Right lobe of liver (tissue), 6 donors: ENCODE data around the gene SNX14. TPM values are rescaled to one million over a fixed set of nuclear protein-coding genes. Genes with fewer than 3 reads are reported as not detected.

ENCODE experiments used
- ATAC-seq, 4 donors: fragments of 200-7000 bp; cut with Tn5 transposase; one replicate each; pipeline ENCODE4 v1.9.1; 2020; ENCODE audit warnings: mild to moderate bottlenecking in 4 of 4, moderate library complexity in 4 of 4
- DNase-seq, 3 donors: peaks; one replicate each; pipeline ENCODE4 v3.0.0-alpha.2; 2020
- H3K27ac ChIP-seq, 3 donors: fragments of 200-600 bp; one replicate each; pipeline ENCODE4 v1.8.0; 2022
- H3K27me3 ChIP-seq, 2 donors: fragments of 200-600 bp; one replicate each; pipeline ENCODE4 v1.8.0; 2022
- H3K36me3 ChIP-seq, 4 donors: fragments of 200-600 bp; sonication (generic) in 1 of 4; one replicate each; pipeline versions ENCODE4 v1.5.1 to v1.8.0; 2017 to 2022; ENCODE audit warnings: control low read depth in 1 of 4
- H3K4me1 ChIP-seq, 4 donors: fragments of 200-600 bp; sonication (generic) in 1 of 4; one replicate each; pipeline versions ENCODE4 v1.5.1 to v1.8.0; 2017 to 2022; ENCODE audit warnings: control low read depth in 1 of 4
- H3K4me3 ChIP-seq, 3 donors: fragments of 200-600 bp; one replicate each; pipeline ENCODE4 v1.8.0; 2022
- H3K9me3 ChIP-seq, 4 donors: fragments of 200-600 bp; sonication (generic) in 1 of 4; one replicate each; pipeline versions ENCODE4 v1.5.1 to v1.8.0; 2017 to 2022; ENCODE audit warnings: control low read depth in 1 of 4
- CTCF ChIP-seq, 4 donors: fragments of 200-600 bp in 3 of 4; fragments of 450-650 bp in 1 of 4; IDR thresholded peaks; one replicate each; pipeline versions ENCODE4 v1.5.1 to v1.8.0; 2016 to 2022; ENCODE audit warnings: antibody characterized with exemption in 4 of 4, mild to moderate bottlenecking in 2 of 4
- POLR2A ChIP-seq: fragments of 450-650 bp; IDR thresholded peaks from one replicate; pipeline ENCODE4 v1.6.1; 2017; ENCODE audit warnings: antibody characterized with exemption, mild to moderate bottlenecking
- WGBS: methylation state at CpG from one replicate; pipeline ENCODE4 v1.1.6; 2018; ENCODE audit warnings: low coverage, low lambda C conversion rate; ENCODE audit not compliant: insufficient coverage; ENCODE audit errors: missing lambda C conversion rate; 5-methylcytosine and 5-hydroxymethylcytosine counted together
- intact Hi-C, 2 donors: fragments of 100-400 bp; cut with DNase I; formaldehyde crosslinking; loops; one replicate each; pipeline versions ENCODE4 v1.11.2 to v1.14.1; 2022
- total RNA-seq, 6 experiments: library from RNA; depleted of rRNA in 2 of 6; stranded (reverse); fragments of >200 nt in 2 of 6; fragmentation: NEBNext Ultra II Directional in 3 of 6; extraction: Animal tissue kit (Norgen Biotek cat#: 25700) in 3 of 6; gene quantifications; one replicate each; pipeline versions ENCODE4 v1.1.0 to v1.2.4, GENCODE V29; 2016 to 2023
- donor health status: DM: no; HTN: yes; CAD: no.
- donor health status: DM: no; HTN: no; CAD: no.
- donor health status: DM: no; HTN: no; CAD: no.
- donor health status: DM: no; HTN: yes; CAD: no.
- donor health status: DM: no; HTN: yes; CAD: no.

SNX14 gene
- total RNA-seq, 6 experiments from 2014 or later: 35.0 to 72.5 (median 51.9) TPM

GRCh38 chr6:85580118-85580877 is 13.4 kb downstream of the SNX14 start:
- Histone ChIP-seq H3K4me3 (no peak overlapping the region), H3K9me3 (no peaks in the 10 kb centered on the region), H3K27me3 (no peaks in the 10 kb centered on the region), H3K27ac (peak overlapping the region; percentile 54 to 61 (median 57)), H3K4me1 (peaks cover 0 to 59% (median 6%) of the 10 kb centered on the region in 4 donors), H3K36me3 (no peaks in the 10 kb centered on the region)
- TF ChIP-seq CTCF (IDR thresholded peaks at IDR 0.05): no peak
- no peak for TF ChIP-seq POLR2A
- intact Hi-C loops: no loop called here
- DNase-seq (peak; percentile 53 to 68 (median 63)), ATAC-seq (peak; percentile 78 to 93 (median 87))
- 37% methylated on average over 2 of the region's 5 CpGs for WGBS

GRCh38 chr6:85579581-85579980 is 14.1 kb downstream of the SNX14 start:
- 54% methylated on average over 2 of the region's 4 CpGs for WGBS
- peak; percentile 33 to 82 (median 69) for DNase-seq
- intact Hi-C loops: no loop called here
- peak in 2 of 4 donors; percentile 14 to 29 for TF ChIP-seq CTCF (IDR thresholded peaks at IDR 0.05)
- no peak for TF ChIP-seq POLR2A
- no peak overlapping the region for H3K4me3 ChIP-seq
- no peaks in the 10 kb centered on the region for H3K27me3 ChIP-seq
- no peaks in the 10 kb centered on the region for H3K36me3 ChIP-seq
- peak overlapping the region; percentile 54 to 61 (median 57) for H3K27ac ChIP-seq
- H3K4me1 ChIP-seq: peaks cover 0 to 66% (median 8%) of the 10 kb centered on the region in 4 donors
- ATAC-seq: peak; percentile 75 to 94 (median 88)
- no peaks in the 10 kb centered on the region for H3K9me3 ChIP-seq

- intact Hi-C loops: no loop called here
- 55% methylated on average over 2 of the region's 2 CpGs for WGBS
- peaks cover 0 to under 1% (median 0%) of the 10 kb centered on the region in 4 donors for H3K36me3 ChIP-seq
- H3K27me3 ChIP-seq: no peaks in the 10 kb centered on the region
- no peak for DNase-seq
- no peaks in the 10 kb centered on the region for H3K9me3 ChIP-seq
- no peak for ATAC-seq
- TF ChIP-seq CTCF (IDR thresholded peaks at IDR 0.05) (no peak), POLR2A (no peak)
- peaks cover 0 to 69% (median 8%) of the 10 kb centered on the region in 4 donors for H3K4me1 ChIP-seq
- H3K4me3 ChIP-seq: no peak overlapping the region
- no peak overlapping the region for H3K27ac ChIP-seq
These were observed 17.2 kb downstream of the SNX14 start for GRCh38 chr6:85576476-85576875.

GRCh38 chr6:85574932-85575598 is 18.6 kb downstream of the SNX14 start:
- H3K4me1 ChIP-seq: peaks cover 0 to 56% (median 3%) of the 10 kb centered on the region in 4 donors
- H3K36me3 ChIP-seq: peaks cover 0 to 4% (median 0%) of the 10 kb centered on the region in 4 donors
- DNase-seq (no peak), ATAC-seq (peak; percentile 35 to 78 (median 64))
- intact Hi-C loops: no loop called here
- TF ChIP-seq POLR2A (no peak), CTCF (IDR thresholded peaks at IDR 0.05) (no peak)
- H3K27me3 ChIP-seq: no peaks in the 10 kb centered on the region
- no peaks in the 10 kb centered on the region for H3K9me3 ChIP-seq
- H3K4me3 ChIP-seq: no peak overlapping the region
- H3K27ac ChIP-seq: peak overlapping the region; percentile 7 to 20 (median 8)
